Measurements from ENCODE around the gene SEMA6A.

The SEMA6A gene

DNA sequence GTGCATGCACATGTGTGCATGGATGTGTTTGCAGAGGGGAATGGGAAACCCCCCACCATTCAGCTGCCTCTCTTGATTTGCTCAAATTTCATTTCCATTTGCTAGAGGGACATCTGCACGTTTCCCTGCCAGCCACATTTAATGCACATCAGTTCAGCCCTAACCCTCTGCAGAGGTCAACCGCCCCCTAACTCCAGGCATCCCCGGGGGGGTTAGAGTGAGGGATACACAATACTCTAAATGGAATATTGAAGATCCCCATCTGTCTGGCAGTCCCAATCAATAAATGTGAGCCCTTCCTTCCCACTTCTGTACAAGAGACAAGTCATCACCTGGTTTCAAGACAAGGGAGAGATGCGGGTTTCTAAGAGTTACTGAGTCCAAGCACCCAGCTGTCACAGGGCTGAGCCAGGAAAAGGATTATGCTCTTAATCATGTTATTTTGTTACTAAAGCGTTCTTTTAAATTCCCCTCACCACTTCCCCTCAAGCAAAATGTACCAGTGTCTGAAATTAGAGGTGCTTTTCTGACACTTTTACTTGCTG lies 134.1 kb downstream of the SEMA6A start:
- no peak for DNase-seq (ENCODE audit: low read depth)

DNA sequence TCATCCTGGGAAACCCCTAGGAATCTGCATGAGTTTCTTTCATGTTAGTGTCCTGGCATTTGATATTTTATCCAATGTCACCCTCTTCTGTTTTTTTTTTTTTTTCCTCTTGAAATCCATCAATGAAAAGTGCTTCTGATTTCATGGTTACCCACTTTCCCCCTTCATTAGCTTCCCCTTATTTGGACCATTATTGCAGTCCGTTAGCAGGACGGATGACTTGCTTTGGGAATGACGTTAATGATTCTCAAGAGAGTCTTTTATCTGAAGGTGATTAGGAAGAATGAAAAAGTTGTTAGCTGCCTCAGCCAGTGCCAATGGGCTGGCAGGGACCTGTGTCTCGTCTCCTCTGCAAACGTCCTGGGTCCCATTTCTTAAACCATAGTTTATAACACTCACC lies 134.7 kb downstream of the SEMA6A start:
- no peak for DNase-seq (ENCODE audit: low read depth)

DNA sequence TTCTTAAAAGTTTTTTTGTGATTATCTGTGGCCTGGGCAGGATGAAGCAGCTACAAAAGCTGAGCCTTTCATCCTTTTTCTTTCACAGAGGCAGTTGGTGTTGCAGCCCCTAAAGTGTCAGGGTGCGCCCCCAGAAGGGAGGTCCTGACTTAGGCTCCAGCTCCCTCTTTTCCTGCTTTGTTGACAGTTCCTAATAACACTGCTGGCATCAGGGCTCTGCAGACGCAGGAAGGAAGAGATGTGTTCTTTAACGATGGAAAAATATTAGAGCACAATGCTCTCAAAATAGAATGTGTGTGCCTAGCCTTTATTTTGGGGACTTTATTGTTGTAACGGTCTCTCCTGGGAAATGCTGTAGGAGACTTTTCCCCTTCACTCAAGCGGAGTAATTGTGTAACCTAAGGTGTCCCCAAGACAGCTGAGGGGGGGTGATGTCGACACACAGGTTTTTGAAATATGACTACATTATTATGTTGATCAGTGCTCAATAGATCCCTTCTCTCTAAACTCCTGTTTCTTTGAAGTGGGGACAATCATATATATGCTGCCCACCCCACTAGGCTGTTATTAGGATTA lies 135.6 kb downstream of the SEMA6A start:
- no peak for DNase-seq (ENCODE audit: low read depth)

DNA sequence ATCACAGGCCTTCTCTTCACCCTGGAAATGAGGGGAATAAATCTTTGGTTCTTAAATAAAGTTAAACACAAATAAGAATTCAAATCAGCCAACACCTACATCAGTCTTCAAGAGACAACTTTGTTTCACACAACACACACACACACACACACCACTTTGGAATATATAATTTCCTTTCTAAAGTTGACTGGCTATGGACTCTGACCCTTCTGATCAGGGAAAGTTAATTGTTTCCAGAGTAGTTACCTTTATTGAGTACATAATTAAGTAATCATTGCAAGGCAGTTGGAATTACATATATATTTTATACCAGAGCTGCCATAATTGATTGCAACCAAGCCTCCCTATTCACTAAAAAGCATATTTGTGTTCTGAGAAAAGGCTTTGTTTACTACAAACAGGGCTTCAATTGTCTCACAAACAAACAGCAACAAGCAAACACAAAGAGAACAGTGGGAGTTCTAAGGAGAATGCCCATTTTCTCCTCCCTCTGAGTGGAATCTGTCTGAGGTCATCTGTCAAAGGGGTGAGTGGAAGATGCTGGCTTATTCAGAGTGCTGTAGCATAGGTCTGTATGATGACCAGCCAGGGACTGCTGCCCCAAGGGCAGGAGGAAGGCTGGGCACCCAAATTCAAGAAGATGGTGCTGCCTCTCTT lies 136.6 kb downstream of the SEMA6A start:
- DNase-seq (ENCODE audit: low read depth), result no peak

DNA sequence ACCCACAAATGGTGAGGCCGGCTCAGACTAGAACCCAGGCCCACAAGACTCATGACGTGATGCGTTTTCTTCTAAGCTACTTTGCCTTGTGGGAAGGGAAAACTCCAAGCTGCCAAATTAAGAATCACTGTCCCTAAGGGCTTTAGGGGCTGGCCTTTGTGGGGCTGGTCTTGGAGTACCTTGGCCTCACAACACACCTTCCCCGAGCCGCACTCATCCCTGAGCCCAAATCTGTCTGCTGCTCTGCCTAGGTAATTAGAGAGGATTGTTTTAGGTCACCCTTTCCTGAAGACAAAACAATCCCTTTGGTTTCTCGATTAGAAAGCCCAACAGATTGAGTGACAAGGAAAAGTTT lies 137.3 kb downstream of the SEMA6A start:
- no peak for DNase-seq (ENCODE audit: low read depth)

DNA sequence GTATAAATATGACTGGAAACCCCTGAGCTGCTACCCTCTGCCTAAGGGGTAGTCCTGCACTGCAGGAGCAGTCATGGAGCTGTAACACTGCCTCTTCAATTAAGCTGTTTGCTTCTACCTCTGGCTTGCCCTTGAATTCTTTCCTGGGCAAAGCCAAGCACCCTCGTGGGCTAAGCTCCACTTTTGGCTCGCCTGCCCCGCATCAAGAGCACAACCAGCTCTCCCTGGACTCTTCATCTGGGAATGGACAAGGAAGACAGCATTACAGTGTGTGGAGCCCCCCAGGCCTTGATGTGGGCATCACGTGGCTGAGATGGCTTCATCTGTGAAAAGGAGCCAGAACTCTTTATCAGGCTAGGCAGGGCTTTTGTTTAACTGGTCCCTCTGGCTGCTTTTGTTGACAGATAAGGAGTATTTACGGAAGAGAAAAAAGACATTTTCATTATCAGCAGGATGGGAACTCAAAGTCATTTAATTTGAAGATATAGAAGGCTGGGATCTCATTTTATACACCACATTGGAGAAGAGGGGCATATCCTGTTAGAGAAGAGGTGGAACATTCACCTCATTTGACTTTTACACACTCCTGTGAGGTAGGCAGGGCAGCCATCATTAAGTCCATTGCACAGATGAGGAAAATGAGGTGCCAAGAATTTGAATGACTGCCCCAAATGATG lies 137.8 kb downstream of the SEMA6A start:
- DNase-seq (ENCODE audit: low read depth), result no peak

DNA sequence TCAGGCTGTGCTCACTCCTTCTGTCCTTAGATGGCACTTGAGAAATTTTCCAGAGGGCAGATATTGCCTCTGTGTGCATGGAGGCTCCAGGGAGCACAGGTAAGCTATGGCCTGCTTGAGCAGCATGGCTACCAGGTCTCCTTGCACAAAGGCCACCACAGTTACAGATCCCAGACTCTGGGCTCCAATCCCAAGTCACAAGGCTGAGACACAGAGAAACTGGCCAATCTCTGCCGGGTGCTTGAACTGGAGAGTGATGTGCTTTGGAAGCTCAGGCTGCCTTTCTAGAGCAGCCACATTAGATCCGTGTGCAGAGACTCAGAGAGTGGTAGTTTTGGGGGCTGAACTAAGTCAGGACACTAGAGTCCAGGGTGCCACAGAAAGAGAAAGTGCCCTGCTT lies 145.7 kb downstream of the SEMA6A start:
- no peak for DNase-seq (ENCODE audit: low read depth)

DNA sequence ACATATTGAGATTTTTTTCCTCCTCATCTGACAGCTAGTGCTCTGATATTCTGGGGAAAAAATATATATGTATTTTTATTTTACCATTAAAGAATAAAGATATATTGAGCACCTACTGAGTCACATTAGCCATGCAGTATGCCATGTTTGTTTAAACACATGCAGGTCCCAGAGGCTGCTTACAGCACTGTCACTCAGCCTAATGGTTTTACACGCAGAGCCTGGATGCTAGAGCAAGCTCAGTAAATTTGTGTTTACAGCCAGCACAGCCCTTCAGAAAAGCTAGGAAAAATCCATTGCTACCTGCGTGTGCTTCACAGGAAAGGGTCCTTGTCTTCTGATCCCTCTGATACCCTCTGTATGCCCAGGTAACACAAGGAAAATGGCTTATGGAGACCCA lies 146.2 kb downstream of the SEMA6A start:
- no peak for DNase-seq (ENCODE audit: low read depth)

DNA sequence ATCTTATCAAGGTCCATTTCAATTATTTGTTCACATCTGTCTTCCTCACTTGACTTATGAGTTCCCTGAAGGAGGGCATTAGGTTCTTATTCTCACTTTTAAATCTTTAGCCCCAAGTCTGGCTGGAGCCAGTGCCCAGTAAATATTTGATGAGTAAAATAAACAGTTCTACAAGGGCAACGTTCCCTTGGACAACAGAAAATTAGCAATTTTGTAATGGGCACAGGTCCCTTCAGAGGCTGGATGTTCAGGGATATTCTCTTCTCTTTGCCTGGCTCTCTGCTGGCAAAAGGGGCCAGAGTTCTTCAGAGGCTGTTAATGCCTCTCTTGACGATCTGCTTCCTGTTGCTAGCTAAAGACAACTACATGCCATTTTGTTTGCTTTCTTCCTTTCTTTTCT lies 149.7 kb downstream of the SEMA6A start:
- DNase-seq (ENCODE audit: low read depth), result no peak

DNA sequence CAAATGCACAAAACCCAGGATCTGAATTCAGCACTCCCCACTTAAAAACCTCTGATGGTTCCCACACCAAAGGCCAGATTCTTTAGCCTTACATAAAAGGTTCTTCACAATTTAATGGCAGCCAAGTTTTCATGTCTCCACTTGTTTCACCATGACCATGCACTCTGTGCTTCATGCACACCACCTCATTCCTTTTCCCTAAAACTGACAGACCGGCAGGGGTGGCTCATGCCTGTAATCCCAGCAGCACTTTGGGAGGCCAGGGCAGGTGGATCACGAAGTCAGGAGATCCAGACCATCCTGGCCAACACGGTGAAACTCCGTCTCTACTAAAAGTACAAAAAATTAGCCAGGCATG lies 150.4 kb downstream of the SEMA6A start:
- no peak for DNase-seq (ENCODE audit: low read depth)

DNA sequence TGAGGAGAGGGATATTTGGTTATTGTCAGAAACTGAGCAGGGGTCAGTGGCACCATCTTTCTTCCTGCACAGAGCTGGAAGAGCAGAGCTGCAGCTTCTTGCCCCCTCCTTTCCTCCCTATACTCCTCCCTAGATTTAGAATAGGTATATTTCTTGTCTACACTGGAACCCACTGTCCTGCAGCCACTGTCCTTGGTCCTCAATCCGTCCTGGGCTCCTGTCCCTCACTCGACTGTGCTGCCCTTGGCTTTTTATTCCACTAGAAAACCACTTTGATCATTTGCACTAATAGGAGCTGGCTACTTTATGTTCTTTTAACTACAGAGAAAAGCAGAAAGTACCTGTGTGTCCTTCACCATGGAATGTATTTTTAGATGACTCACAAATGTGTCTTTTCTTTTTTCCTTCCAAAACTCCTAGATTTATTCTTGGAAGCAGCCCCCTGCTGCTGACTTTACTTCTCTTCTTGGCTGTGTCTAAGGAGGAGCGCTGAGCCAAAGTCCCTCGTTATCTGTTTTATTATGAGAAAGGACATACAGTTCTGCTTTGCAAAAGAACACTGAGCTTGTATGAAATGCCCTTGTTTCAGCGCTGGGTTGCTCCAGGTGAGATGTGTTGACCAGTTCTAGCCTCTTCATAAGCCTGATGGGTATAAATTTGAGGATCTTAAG lies 150.9 kb downstream of the SEMA6A start:
- DNase-seq (ENCODE audit: low read depth), result no peak

DNA sequence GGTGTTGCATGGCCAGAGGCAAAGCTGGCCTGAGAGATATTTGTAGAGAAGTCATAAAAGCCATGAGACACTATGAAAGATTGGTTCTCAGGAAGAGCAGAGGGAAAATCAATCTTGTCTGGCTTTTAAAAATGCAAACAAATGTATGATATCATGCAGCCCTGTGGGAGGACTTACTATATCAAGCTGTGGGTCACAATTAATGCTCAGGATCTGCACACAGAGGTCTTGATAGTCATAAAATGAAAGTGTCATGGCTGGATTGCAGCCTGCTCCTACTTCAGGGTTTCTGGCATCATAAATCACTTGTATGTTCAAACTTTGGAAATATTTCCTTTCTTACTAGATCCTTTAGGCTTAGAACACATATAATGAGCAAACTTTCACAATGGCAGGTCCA lies 151.5 kb downstream of the SEMA6A start:
- DNase-seq (ENCODE audit: low read depth), result no peak

DNA sequence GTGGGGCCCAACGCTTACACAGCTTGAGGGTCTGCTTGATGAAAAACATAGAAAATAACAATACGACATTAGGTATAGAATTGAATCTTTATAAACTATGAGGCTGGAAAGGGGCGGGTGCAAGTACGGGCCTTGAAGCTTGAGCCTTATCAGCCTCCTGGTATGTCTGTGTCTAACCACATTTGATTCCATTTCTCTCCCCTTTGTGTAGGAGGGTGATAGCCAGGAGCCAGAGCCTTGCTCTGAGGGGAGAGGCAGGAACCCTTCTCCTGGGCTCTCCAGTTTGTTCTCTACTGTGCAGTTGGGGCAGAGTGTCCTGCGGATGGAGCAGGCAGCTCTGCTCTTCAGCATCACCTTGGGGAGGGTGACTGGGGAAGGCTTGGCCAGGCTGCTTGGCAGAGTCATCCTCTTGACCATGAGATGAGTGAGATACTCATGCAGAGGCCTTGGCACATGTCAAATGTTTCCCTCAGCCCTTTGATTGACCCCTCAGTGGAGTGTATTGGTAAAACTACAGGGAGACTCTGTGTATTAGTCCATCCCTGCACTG lies 153.5 kb downstream of the SEMA6A start:
- DNase-seq (ENCODE audit: low read depth), result no peak

DNA sequence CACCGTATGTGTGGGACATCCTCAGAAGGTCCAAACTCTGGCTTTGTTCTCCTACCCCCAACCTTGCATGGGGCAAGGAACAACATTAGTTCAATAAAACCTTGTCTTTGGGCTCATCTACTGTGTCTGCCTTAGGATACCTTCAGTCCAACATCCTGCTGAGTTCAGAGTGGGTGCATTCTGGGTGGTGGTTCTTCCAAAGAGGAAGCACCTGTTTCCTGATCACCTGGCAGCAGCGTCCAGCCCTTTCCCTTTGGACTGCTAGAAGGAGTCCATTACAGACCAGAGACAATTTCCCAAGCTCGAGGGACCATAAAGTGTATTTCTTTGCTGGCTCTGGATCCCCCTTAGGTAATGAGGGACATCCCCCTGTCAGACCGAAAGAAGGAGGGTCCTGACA lies 154.1 kb downstream of the SEMA6A start:
- no peak for DNase-seq (ENCODE audit: low read depth)

DNA sequence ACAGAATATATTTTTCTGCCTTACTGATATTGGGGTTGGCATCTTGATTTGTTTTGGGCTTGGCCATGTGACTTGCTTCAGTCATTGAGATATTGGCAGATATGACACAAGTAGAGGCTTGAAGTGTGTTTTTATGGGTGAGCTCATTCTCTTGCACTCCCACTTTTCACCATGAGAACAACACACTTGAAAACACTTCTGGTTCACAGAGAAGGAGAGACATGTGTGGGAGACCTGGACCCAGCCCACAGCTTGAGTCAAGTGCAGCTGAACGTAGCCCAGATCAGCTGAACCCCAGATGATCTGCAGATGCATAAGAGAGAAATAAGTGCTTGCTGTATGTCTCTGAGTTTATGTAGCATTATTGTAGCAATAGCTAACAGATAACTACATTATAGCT lies 155.4 kb downstream of the SEMA6A start:
- no peak for DNase-seq (ENCODE audit: low read depth)

DNA sequence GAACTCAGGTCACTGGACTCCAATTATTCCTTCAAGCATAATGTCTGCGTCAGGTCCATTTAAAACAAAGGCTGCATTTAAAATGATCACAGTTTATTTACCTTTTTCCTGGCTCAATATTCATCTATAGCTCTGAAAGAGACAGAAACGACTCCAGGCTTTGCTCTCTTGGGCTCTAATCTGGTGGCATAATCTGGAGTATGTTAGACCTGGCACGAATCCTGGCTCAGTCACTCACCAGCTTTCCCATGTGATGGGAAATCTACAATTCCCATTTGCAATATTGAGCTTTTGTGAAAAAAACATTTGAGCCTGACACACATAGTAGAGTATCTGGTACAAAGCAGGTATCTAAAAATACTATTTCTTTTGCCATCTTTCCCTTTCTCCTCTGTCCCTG lies 155.8 kb downstream of the SEMA6A start:
- DNase-seq (ENCODE audit: low read depth), result no peak

DNA sequence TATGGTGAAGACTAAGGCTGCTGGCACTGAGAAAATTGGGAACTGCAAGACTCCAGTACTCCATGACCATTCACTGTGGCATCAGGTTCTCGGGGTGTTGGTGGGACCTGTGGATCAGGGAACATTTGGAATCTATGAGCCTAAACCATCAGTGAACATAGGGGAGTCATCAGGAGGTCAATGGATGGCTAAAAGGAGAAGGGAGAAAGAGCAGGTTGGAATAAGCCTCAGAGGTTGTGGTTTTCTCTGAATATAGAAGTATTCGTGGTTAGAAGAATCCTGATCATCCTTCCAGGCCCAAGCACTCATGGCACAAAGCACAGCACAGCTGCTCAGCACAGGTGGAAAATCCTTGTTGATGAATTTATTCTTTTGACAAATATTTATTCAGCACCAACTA lies 156.6 kb downstream of the SEMA6A start:
- DNase-seq (ENCODE audit: low read depth), result no peak

DNA sequence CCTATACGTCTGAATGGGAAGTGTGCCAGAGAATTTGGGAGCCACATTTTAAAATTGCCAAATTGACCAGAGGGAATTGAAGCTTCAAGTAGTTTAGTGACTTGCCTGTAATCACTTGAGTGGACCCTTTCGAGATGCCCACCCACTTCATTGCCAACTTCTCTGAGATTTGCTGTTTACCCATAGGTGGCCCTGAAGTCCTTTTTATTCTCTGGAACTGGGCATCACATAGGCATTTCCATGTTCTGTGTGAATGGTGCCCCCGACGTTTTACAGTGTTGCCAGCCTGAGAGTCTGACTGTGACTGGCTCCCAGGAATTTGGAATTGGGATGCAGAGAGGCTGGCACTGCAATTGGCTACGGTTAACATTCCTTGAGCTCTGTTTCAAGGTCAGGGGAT lies 158.6 kb downstream of the SEMA6A start:
- DNase-seq (ENCODE audit: low read depth), result no peak

DNA sequence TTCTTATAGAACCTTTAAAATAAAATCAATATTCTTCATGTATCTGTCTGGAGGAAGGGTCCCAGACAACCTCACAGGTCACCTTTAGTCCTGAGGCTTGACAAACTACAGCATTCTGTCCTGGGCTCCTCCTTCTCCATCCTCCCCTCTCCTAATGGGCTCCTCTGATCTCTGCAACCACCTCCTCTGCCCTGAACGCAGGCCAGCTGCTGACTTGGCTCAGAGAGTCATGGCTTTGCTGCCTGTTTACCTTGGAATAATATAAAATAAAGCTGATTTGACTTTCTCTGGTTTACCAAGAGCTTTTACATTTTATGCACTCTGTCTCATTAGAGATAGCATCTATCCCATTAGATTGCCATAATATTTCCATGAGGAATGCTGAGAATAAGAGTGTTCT lies 159.4 kb downstream of the SEMA6A start:
- no peak for DNase-seq (ENCODE audit: low read depth)

DNA sequence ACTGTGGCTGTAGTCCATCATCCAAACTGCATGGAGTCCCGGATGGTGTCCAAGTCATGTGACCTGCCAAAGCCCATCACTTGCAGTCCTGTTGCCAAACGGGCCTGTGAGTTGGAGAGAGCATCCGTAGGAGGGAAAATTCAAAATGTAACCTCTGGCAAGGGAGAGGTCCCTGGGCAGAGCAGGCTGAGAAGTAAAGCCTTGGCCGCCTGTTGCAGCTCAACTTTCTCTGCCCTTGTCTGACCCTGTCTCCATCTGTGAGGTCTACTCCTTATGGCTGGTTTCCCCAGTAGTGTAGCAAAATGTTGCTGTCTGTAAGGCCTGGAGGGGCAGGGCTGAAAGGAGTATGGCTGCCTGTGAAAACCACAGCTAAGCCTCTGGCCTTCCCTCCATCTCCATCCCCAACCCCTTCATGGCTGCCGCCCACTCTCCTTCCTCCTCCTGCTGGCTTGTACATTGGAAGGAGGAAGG lies 163.5 kb downstream of the SEMA6A start:
- no peak for DNase-seq (ENCODE audit: low read depth)

DNA sequence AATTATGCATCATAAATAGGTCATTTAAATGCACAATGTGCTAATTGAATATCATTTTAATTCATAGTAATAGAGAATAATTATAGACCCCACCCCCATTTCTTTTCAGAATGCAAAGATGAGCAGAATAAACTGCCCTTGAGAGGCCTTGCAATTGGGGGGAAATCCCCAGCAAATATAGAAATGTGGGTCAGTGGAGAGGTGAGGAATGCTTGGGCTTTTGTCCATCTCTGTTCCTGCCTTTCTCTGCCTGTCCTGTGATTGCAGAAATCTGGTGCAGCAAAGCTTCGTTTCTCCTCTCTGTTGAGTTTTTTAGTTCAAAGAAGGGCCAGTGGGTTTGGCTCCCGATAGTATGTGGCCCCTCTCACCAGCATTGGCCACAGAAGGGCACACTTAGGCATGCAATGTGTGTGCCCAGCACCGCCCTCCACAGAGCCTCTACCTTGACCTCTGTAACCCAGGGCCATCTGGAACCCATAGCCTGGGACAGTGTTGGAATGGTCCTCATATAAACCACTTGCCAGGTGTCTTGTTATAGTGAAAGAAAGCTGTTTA lies 164.2 kb downstream of the SEMA6A start:
- no peak for DNase-seq (ENCODE audit: low read depth)

DNA sequence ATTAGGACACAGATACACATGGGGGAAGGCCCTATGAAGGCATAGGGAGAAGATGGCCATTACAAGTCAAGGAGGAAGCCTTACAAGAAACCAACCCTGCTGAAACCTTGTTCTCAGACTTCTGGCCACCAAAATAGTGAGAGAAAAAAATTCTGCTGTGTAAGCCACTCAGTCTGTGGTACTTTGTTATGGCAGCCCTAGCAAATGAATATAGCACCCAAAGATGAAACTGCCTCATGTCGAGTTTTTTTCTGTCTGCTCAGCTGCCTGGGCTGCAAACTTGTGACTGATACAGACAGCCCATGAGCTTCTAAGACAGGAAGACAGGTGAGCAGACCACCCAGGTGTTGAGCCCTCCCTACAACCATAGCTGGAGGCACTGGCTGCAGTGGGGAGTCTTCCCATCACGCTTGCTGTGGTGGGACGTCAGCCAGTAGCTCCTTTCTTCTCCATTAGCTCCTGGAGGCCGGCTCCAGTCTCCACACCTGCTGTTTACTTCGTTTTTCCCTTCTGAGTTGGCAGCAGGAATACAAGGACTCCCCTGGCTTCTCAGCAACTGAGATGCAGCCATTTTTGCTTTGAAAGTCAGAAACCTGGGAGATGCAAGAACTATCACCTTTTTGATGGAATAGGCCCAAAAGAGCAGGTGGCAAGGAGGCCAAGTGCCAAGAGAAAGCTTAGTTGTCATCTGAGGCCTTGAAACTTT lies 164.9 kb downstream of the SEMA6A start:
- DNase-seq (ENCODE audit: low read depth), result no peak
